Epidermal melanocyte (primary cell): ENCODE results near the gene MTFR2.
"Not testable (repeated sequence)": the region's sequence is repeated elsewhere in the genome, so short reads cannot be mapped to it uniquely, and the experiment has no call there.

Experiments
- DNase-seq: peaks from one replicate; pipeline ENCODE4 v3.0.0; 2011; ENCODE audit warnings: low spot score; ENCODE audit not compliant: insufficient read length

Gene MTFR2

GRCh38 chr6:136235233-136235564, 14.9 kb downstream of the MTFR2 start:
- DNase-seq = no peak

GRCh38 chr6:136232701-136233100, 17.4 kb downstream of the MTFR2 start:
- DNase-seq = no peak

GRCh38 chr6:136230219-136230853, 19.8 kb downstream of the MTFR2 start:
- no peak for DNase-seq

GRCh38 chr6:136228814-136229213, 21.3 kb downstream of the MTFR2 start:
- DNase-seq = no peak

- DNase-seq = no peak
Observed at GRCh38 chr6:136226674-136227377, 23.3 kb downstream of the MTFR2 start.

DNA sequence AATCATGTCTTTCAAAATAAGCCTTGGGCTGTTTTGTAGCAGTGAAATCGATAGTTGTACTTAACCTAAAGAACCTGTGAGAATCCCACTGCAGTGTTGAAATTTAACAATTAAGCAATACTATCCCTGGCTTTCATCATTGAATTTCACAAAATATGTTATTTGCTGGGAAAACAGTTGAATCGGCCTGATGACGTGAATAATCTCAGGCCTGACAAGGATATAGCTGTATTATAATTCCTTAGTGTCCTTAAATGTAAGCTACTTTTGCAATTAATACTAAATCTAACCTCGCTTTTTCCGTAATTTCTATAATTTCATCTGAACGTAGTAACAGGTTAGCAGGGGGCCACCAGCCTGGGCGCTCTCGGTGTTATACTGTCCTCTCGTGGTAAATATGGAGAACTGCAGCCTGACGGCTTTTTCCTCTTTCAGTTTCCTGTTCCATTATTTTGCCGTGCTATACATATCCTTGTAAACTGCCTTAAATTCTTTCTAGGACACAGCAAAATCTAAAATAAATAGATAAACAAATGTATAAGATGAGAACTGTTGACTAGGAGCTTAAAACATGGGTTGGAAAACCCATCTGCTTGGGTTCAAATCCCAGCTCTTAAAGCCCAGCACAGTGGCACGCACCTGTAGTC, 24.0 kb downstream of the MTFR2 start:
- DNase-seq = peak; percentile 56

- DNase-seq = no peak
Observed at GRCh38 chr6:136225496-136225895, 24.6 kb downstream of the MTFR2 start.

DNA sequence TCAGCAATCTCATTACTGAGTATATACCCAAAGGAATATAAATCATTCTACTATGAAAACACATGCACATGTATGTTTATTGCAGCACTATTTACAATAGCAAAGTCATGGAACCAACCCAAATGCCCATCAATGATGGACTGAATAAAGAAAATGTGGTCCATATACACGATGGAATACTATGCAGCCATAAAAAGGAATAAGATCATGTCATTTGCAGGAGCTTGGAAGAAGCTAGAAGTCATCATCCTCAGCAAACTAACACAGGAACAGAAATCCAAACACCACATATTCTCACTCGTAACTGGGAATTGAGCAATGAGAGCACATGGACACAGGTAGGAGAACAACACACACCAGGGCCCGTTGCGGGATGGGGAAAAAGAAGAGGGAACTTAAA, 25.1 kb downstream of the MTFR2 start:
- DNase-seq = not testable (repeated sequence)

- DNase-seq = no peak
Observed at GRCh38 chr6:136216503-136217401, 33.4 kb downstream of the MTFR2 start.

DNA sequence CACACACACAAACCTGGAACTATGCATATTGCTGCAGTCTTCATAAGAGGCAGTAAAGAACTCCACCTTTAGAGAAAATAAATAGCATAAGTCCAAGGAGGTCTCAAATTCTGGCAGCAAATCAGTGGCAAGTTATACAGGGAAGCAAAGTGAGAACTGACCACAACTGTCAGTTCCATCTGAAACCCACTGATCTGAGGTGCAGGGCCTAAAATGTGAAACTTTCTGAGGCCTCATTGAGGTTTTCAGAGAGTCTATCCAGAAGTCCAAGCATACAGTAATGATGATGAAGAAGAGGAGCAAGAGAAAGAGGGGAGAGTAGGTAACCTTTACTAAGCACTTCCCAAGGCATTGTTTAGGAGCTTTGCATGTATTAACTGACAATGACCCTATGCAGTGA, 36.3 kb downstream of the MTFR2 start:
- DNase-seq = no peak

DNA sequence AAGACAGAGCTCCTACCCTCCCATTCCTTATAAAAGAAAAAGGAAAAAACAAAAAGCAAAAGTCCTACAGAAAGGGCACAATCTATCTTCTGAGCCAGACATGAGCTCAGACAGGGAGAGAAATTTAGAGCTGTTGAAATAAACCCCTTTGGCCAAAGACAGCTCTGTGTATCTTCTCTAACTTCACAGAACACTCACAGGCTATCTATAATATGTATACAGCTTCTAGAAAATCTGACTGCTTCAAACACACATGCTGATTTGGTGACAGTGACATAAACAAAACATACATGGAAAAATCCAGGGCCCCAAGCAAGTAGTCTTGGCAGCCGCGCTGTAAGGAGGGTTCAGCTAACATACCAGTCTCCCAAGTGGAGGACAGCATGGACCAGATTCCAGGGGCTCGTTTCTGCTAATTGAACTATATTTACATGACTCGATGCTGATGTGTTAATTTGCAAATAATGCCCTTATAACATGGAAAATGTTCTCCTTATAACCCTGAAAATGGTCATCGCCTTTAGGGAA, 37.0 kb downstream of the MTFR2 start:
- DNase-seq = no peak

DNA sequence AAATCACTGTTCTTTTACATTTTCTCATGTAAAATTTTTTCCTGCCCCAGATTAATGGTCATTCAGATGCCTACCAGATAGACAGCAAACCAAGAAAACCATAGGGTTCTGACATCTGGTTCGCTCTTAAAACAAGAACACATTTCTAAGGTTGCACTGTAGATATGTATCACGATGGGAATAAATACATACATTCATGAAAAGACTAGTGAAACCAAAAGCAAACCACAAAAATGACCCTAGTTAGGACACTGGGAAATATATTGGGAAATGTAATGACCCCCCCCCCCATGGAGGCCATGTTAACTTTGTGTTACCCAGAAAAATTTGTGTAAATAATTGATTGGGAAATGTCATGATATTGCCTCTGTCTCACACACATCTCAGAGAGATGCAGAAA, 37.5 kb downstream of the MTFR2 start:
- no peak for DNase-seq

GRCh38 chr6:136210398-136211165, 39.5 kb downstream of the MTFR2 start:
- no peak for DNase-seq

DNA sequence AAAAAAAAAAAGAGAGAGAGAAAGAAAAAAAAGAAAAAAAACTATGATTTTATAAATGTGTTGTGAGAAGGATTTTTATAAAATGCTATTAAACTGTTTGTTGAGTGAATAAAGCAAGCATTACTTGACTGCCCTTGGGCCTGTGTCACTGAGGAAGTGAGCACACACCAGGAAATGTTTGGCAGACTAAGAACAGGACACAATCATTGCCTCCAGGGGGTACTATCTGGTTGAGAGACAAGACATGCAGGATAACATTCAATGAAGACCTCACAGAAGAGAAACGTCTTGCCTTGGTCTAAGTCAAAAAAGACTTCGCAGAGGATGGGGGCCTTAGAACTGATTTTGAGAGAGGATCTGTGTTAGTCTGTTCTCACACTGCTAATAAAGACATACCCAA, 40.6 kb downstream of the MTFR2 start:
- DNase-seq = no peak

- no peak for DNase-seq
Observed at GRCh38 chr6:136208783-136209182, 41.3 kb downstream of the MTFR2 start.

- DNase-seq = no peak
Observed at GRCh38 chr6:136201732-136202131, 48.4 kb downstream of the MTFR2 start.

DNA sequence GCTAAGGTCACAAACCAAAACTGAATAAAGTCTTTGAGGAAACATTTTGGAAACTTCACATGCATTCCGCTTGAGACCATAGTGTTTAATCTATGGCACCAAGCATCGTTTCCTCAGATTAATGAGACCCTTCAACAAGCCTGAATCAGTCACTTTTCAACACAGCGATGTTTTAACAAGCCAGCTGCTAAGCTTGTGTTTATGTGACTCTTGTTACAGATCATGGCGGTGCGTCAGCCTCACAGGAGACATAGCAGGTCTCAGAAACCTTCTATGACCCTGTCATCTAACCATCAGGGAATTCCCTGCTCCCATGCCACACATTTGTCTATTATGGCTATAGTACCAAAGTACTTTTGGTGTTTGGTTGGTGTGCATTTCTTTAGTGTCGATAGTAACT, 57.2 kb downstream of the MTFR2 start:
- no peak for DNase-seq

DNA sequence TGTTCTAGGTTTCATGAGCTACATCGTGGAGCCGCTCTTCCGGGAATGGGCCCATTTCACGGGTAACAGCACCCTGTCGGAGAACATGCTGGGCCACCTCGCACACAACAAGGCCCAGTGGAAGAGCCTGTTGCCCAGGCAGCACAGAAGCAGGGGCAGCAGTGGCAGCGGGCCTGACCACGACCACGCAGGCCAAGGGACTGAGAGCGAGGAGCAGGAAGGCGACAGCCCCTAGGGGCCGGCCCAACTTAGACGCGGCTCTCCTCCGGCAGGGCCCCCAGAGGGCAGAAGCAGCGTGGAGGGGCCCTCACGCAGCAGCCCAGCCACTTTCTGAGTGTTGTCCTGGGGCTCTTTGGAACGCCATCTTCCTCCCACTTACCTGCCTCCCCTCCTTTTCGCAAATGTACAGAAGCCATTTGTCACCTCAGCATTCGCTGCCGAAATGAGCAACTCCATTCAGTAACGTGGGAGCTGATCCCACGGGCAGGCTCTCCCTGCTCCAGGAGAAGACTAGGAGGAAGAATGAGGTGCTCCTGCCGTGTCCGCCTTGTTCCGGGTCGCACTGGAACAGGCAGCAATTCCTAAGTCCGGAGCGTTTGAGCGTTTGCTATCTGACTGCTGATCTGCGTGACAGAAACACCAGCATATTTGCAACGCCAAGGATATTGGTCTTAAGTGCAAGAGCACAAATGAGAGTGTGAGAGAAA, 58.4 kb downstream of the MTFR2 start:
- no peak for DNase-seq

- DNase-seq = no peak
Observed at GRCh38 chr6:136189104-136189503, 61.0 kb downstream of the MTFR2 start.

GRCh38 chr6:136188486-136188885, 61.6 kb downstream of the MTFR2 start:
- no peak for DNase-seq
